Measurements from ENCODE around the gene PRKAB2.
"Not testable (repeated sequence)": the region's sequence is repeated elsewhere in the genome, so short reads cannot be mapped to it uniquely, and the experiment has no call there.

The PRKAB2 gene

GRCh38 chr1:147171399-147172167 is 687 bp downstream of the PRKAB2 start:
- peak; percentile 33 for DNase-seq

- DNase-seq = no peak
Observed at GRCh38 chr1:147169840-147170674, 2.2 kb downstream of the PRKAB2 start.

- DNase-seq = peak; percentile 34
Observed at GRCh38 chr1:147169171-147169570, 3.1 kb downstream of the PRKAB2 start.

- DNase-seq = peak; percentile 39
Observed at GRCh38 chr1:147168626-147169058, 3.6 kb downstream of the PRKAB2 start.

- peak; percentile 96 for DNase-seq
Observed at GRCh38 chr1:147167365-147167764, 4.9 kb downstream of the PRKAB2 start.

GRCh38 chr1:147163019-147163418 is 9.3 kb downstream of the PRKAB2 start:
- DNase-seq = no peak

- no peak for DNase-seq
Observed at GRCh38 chr1:147162093-147162492, 10.2 kb downstream of the PRKAB2 start.

- DNase-seq = not testable (repeated sequence)
Observed at GRCh38 chr1:147157116-147157515, 15.2 kb downstream of the PRKAB2 start.

- DNase-seq = no peak
Observed at GRCh38 chr1:147156642-147157041, 15.6 kb downstream of the PRKAB2 start.

GRCh38 chr1:147152772-147153171 is 19.5 kb downstream of the PRKAB2 start:
- no peak for DNase-seq

GRCh38 chr1:147151244-147151643 is 21.0 kb downstream of the PRKAB2 start:
- DNase-seq = no peak

- DNase-seq = no peak
Observed at GRCh38 chr1:147142886-147143285, 29.4 kb downstream of the PRKAB2 start.

- DNase-seq = not testable (repeated sequence)
Observed at GRCh38 chr1:147130721-147131120, 41.5 kb downstream of the PRKAB2 start.

GRCh38 chr1:147129116-147129873 is 43.0 kb downstream of the PRKAB2 start:
- no peak for DNase-seq

GRCh38 chr1:147124266-147124665 is 48.0 kb downstream of the PRKAB2 start:
- DNase-seq = no peak

GRCh38 chr1:147117109-147117508 is 55.2 kb downstream of the PRKAB2 start:
- no peak for DNase-seq

GRCh38 chr1:147115496-147115895 is 56.8 kb downstream of the PRKAB2 start:
- DNase-seq = no peak

- DNase-seq = not testable (repeated sequence)
Observed at GRCh38 chr1:147115079-147115478, 57.2 kb downstream of the PRKAB2 start.

GRCh38 chr1:147114353-147114752 is 57.9 kb downstream of the PRKAB2 start:
- not testable (repeated sequence) for DNase-seq

GRCh38 chr1:147111381-147112130 is 60.7 kb downstream of the PRKAB2 start:
- no peak for DNase-seq

- no peak for DNase-seq
Observed at GRCh38 chr1:147110872-147111271, 61.4 kb downstream of the PRKAB2 start.

- no peak for DNase-seq
Observed at GRCh38 chr1:147110434-147110833, 61.8 kb downstream of the PRKAB2 start.

Measured in fibroblast of skin of right biceps (primary cell).